WTC11 (cell line): ENCODE measurements around the gene SH2D1B.

Source experiments
- CREM ChIP-seq: sonication (generic); formaldehyde crosslinking; IDR thresholded peaks from 2 replicates; pipeline ENCODE4 v1.8.1; 2022; ENCODE audit warnings: mild to moderate bottlenecking, missing genetic modification reagents, moderate library complexity
- E2F4 ChIP-seq: sonication (generic); formaldehyde crosslinking; IDR thresholded peaks from 2 replicates; pipeline ENCODE4 v1.8.1; 2022; ENCODE audit warnings: low read depth, mild to moderate bottlenecking, moderate library complexity, missing genetic modification reagents, borderline replicate concordance
- E2F5 ChIP-seq: sonication (generic); formaldehyde crosslinking; IDR thresholded peaks from 2 replicates; pipeline ENCODE4 v1.8.1; 2022; ENCODE audit warnings: mild to moderate bottlenecking, moderate library complexity, missing genetic modification reagents
- MAX ChIP-seq: sonication (generic); formaldehyde crosslinking; IDR thresholded peaks from 2 replicates; pipeline ENCODE4 v1.8.0; 2022; ENCODE audit warnings: mild to moderate bottlenecking, missing genetic modification reagents
- NR3C1 ChIP-seq: sonication (generic); formaldehyde crosslinking; conservative IDR thresholded peaks from 2 replicates; pipeline ENCODE4 v1.8.1; 2023; ENCODE audit warnings: low read depth, mild to moderate bottlenecking, missing genetic modification reagents
- SP1 ChIP-seq: sonication (generic); formaldehyde crosslinking; conservative IDR thresholded peaks from 2 replicates; pipeline ENCODE4 v1.8.1; 2022; ENCODE audit warnings: missing genetic modification reagents
- ZBTB21 ChIP-seq: sonication (generic); formaldehyde crosslinking; IDR thresholded peaks from 2 replicates; pipeline ENCODE4 v1.8.1; 2023; ENCODE audit warnings: mild to moderate bottlenecking, missing genetic modification reagents, borderline replicate concordance
- TF ChIP-seq, protein P1 (sequence below): fragments of 200-600 bp; IDR thresholded peaks from 2 replicates; pipeline ENCODE4 v1.8.0; 2022; ENCODE audit warnings: antibody characterized with exemption

- TF ChIP-seq, protein P1, sequence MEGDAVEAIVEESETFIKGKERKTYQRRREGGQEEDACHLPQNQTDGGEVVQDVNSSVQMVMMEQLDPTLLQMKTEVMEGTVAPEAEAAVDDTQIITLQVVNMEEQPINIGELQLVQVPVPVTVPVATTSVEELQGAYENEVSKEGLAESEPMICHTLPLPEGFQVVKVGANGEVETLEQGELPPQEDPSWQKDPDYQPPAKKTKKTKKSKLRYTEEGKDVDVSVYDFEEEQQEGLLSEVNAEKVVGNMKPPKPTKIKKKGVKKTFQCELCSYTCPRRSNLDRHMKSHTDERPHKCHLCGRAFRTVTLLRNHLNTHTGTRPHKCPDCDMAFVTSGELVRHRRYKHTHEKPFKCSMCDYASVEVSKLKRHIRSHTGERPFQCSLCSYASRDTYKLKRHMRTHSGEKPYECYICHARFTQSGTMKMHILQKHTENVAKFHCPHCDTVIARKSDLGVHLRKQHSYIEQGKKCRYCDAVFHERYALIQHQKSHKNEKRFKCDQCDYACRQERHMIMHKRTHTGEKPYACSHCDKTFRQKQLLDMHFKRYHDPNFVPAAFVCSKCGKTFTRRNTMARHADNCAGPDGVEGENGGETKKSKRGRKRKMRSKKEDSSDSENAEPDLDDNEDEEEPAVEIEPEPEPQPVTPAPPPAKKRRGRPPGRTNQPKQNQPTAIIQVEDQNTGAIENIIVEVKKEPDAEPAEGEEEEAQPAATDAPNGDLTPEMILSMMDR: no peak
- no peak for TF ChIP-seq NR3C1
- TF ChIP-seq ZBTB21 (CRISPR knock-in tag): no peak
- no peak for TF ChIP-seq CREM (CRISPR knock-in tag)
- no peak for TF ChIP-seq SP1
- TF ChIP-seq E2F5 (CRISPR knock-in tag): no peak
- no peak for TF ChIP-seq E2F4 (CRISPR knock-in tag)
- no peak for TF ChIP-seq MAX (CRISPR knock-in tag)
Measured at GRCh38 chr1:162360874-162361260, 51.1 kb downstream of the SH2D1B start.
